Ovary (tissue), 3 donors: ENCODE measurements around the gene TENM3.

Experiments used
- POLR2A ChIP-seq: fragments of 450-650 bp; IDR thresholded peaks from one replicate; pipeline ENCODE4 v1.6.1; 2017; ENCODE audit warnings: antibody characterized with exemption, mild to moderate bottlenecking, moderate library complexity
- TF ChIP-seq, protein P1 (sequence below), 3 donors: fragments of 450-650 bp in 2 of 3; fragments of 200-600 bp in 1 of 3; IDR thresholded peaks; one replicate each; pipeline versions ENCODE4 v1.5.1 to v1.8.0; 2016 to 2022; ENCODE audit warnings: antibody characterized with exemption in 3 of 3, mild to moderate bottlenecking in 1 of 3
- donor health status: DM: no; HTN: no; CAD: no.

GRCh38 chr4:182325397-182325796, 82.2 kb downstream of the TENM3 start:
- TF ChIP-seq, protein P1, sequence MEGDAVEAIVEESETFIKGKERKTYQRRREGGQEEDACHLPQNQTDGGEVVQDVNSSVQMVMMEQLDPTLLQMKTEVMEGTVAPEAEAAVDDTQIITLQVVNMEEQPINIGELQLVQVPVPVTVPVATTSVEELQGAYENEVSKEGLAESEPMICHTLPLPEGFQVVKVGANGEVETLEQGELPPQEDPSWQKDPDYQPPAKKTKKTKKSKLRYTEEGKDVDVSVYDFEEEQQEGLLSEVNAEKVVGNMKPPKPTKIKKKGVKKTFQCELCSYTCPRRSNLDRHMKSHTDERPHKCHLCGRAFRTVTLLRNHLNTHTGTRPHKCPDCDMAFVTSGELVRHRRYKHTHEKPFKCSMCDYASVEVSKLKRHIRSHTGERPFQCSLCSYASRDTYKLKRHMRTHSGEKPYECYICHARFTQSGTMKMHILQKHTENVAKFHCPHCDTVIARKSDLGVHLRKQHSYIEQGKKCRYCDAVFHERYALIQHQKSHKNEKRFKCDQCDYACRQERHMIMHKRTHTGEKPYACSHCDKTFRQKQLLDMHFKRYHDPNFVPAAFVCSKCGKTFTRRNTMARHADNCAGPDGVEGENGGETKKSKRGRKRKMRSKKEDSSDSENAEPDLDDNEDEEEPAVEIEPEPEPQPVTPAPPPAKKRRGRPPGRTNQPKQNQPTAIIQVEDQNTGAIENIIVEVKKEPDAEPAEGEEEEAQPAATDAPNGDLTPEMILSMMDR (IDR thresholded peaks at IDR 0.05): no peak
- TF ChIP-seq POLR2A: no peak
